ENCODE results near the gene LARGE2. TPM values are rescaled to one million over a fixed set of nuclear protein-coding genes. Genes with fewer than 3 reads are reported as not detected.

LARGE2 gene
- total RNA-seq, 1 experiment from 2014 or later, result 108 TPM

- H3K4me1 ChIP-seq (ENCODE audit: insufficient read depth, low read length), result peaks cover 2% of the 10 kb centered on the region; the same call in 1 of the 2 replicates
- no peak overlapping the region for H2BK12ac ChIP-seq (ENCODE audit: insufficient read length, low read depth, low read length)
- DNase-seq, result no peak
- H4K91ac ChIP-seq (ENCODE audit: insufficient read length, low read depth, low read length), result no peak overlapping the region
- WGBS (ENCODE audit: extremely low coverage, insufficient read length, low lambda C conversion rate), result no CpG with 5 or more reads among the region's 9 CpGs
- H3K27me3 ChIP-seq (ENCODE audit: insufficient read depth, low read length), result no peaks in the 10 kb centered on the region
- peaks cover 3% of the 10 kb centered on the region; the same call in 1 of the 2 replicates for H3K27me3 Mint-ChIP-seq (ENCODE audit: low read depth)
- no peak overlapping the region for H3K4me3 Mint-ChIP-seq
- no peaks in the 10 kb centered on the region; a peak in 1 of 5 replicates for H3K9me3 Mint-ChIP-seq
- no peak overlapping the region for H2AK5ac ChIP-seq (ENCODE audit: insufficient read length, low read length)
- TF ChIP-seq CTCF (conservative IDR thresholded peaks at IDR 0.05), result no peak
- H2BK20ac ChIP-seq (ENCODE audit: low read depth, low read length, poor library complexity, severe bottlenecking), result no peak overlapping the region
- no peaks in the 10 kb centered on the region for H3K79me1 ChIP-seq (ENCODE audit: insufficient read depth, low read depth, low read length, poor library complexity, severe bottlenecking)
- no peak overlapping the region for H2BK15ac ChIP-seq (ENCODE audit: low read depth, low read length)
- H3K56ac ChIP-seq (ENCODE audit: insufficient read length, low read depth, low read length), result no peak overlapping the region
- H3K18ac ChIP-seq (ENCODE audit: insufficient read length, low read depth, low read length), result no peak overlapping the region
- H4K8ac ChIP-seq (replicated peaks; ENCODE audit: insufficient read length, low read depth, low read length), result no peak overlapping the region
- no peak overlapping the region for H3K14ac ChIP-seq (ENCODE audit: insufficient read depth, low read length)
- H3K79me2 ChIP-seq (ENCODE audit: insufficient read depth, low read length), result no peaks in the 10 kb centered on the region
- no peak overlapping the region for H3K9ac ChIP-seq (ENCODE audit: extremely low read depth, insufficient read length, low read length)
- H4K20me1 ChIP-seq (ENCODE audit: control insufficient read depth, insufficient read depth, insufficient read length), result no peaks in the 10 kb centered on the region
- H3K27ac Mint-ChIP-seq, result no peak overlapping the region
- no peaks in the 10 kb centered on the region for H3K9me3 ChIP-seq (ENCODE audit: control insufficient read depth, low read depth, low read length)
- no peak overlapping the region for H3K4ac ChIP-seq (ENCODE audit: low read depth, low read length)
- no peak overlapping the region for H3T11ph ChIP-seq (ENCODE audit: low read length)
- H2BK5ac ChIP-seq (ENCODE audit: insufficient read length, low read length), result no peak overlapping the region
- peaks cover 26 to 32% of the 10 kb centered on the region in 2 experiments for H3K4me1 Mint-ChIP-seq
- H2AFZ ChIP-seq (ENCODE audit: low read length), result no peak overlapping the region
- peaks cover 0 to 7% (median 0%) of the 10 kb centered on the region in 3 experiments; a peak in 3 of 7 replicates for H3K36me3 Mint-ChIP-seq (ENCODE audit: insufficient read depth in 1 of 3, low read depth in 3 of 3)
- no peak overlapping the region for H4K5ac ChIP-seq (ENCODE audit: insufficient read length, low read depth, low read length)
- H2BK120ac ChIP-seq (ENCODE audit: low read depth, low read length, poor library complexity, severe bottlenecking), result no peak overlapping the region
- no peak overlapping the region for H3K23ac ChIP-seq (ENCODE audit: insufficient read length, low read depth, low read length)
- H3K27ac ChIP-seq (ENCODE audit: insufficient read length, low read depth, low read length), result no peak overlapping the region
- H3K4me2 ChIP-seq (ENCODE audit: insufficient read depth, insufficient read length, low read length), result no peak overlapping the region
- H3K23me2 ChIP-seq (ENCODE audit: insufficient read length, low read depth, low read length, poor library complexity, severe bottlenecking), result no peaks in the 10 kb centered on the region
Observed at GRCh38 chr11:45889966-45890365, 32.5 kb upstream of the LARGE2 start.
